Muscle of back (tissue), 13 donors: Measurements from ENCODE around the gene SMLR1. TPM values are rescaled to one million over a fixed set of nuclear protein-coding genes. Genes with fewer than 3 reads are reported as not detected.
"Not testable (repeated sequence)": the region's sequence is repeated elsewhere in the genome, so short reads cannot be mapped to it uniquely, and the experiment has no call there.

Source experiments
- DNase-seq, 3 donors: peaks; one replicate each; pipeline versions ENCODE4 v3.0.0 to v3.0.0-alpha.2; 2013
- long read RNA-seq, 9 donors: transcript quantifications; one replicate each; lab custom pipeline, GENCODE V29; 2026
- polyA plus RNA-seq, 10 donors: library from polyadenylated mRNA; unstranded; fragments of 120-200 nt; gene quantifications; one replicate each; pipeline ENCODE4 v1.2.1, GENCODE V29; 2013; ENCODE audit not compliant: insufficient read length in 10 of 10

The SMLR1 gene
- polyA plus RNA-seq, result under 1 TPM in 6 of 10 donors, not detected in 4; 0.04 to 0.27 (median 0.16) TPM
- long read RNA-seq, donor 1, result 0 reads
- long read RNA-seq, donor 2, partial matches to known transcripts, result 63 of 63 reads
- long read RNA-seq, donor 2, other reads (novel, unspliced or antisense), result 0 of 63 reads
- long read RNA-seq, donor 3, result 0 reads
- long read RNA-seq, donor 4, result 0 reads
- long read RNA-seq, donor 5, result 0 reads
- long read RNA-seq, donor 6, result 0 reads
- long read RNA-seq, donor 7, result 0 reads
- long read RNA-seq, donor 8, result 0 reads
- long read RNA-seq, donor 9, result 0 reads

DNA sequence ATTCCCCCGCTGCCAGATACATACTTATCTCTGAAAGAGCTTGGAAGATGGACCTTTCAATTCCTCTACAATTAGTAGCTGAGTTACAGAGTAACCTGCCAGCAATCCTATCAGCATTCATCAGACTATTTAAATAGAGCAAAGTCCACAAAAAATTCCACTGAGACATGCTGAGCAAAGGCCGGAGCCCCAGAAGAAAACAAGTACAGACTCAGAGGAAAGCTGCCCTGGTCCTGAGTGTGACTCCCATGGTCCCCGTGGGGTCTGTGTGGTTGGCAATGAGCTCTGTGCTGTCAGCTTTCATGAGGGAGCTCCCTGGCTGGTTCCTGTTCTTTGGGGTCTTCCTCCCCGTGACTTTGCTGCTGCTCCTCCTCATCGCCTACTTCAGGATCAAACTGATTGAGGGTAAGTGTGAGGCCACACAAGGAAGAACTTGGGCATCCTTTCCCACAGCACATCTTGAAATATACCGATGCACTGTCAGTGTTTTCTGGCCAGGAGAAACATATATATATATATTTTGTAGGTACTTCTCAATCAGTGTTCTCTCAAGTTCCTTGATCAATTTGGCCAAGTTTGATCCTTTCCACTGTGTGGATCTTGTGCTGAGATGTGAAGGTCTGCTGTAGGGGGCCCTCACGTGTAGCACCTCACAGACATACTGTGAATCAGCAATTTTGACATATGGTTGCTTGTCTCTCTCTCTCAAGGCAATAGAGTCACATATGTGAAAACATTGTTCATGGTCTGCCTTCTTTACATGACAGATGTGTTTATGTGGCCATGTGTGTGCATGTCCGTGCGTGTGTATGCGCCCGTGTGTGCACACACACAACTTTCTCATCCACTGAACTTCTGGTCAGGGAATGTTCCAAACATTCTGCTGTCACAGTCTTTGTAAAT is at the start of gene SMLR1:
Gene SMLR1, plus strand, starts transcription at position 160 of the 903 bp plus-strand sequence. Its CDS starts 8 bp downstream, at position 168.
- no peak for DNase-seq

DNA sequence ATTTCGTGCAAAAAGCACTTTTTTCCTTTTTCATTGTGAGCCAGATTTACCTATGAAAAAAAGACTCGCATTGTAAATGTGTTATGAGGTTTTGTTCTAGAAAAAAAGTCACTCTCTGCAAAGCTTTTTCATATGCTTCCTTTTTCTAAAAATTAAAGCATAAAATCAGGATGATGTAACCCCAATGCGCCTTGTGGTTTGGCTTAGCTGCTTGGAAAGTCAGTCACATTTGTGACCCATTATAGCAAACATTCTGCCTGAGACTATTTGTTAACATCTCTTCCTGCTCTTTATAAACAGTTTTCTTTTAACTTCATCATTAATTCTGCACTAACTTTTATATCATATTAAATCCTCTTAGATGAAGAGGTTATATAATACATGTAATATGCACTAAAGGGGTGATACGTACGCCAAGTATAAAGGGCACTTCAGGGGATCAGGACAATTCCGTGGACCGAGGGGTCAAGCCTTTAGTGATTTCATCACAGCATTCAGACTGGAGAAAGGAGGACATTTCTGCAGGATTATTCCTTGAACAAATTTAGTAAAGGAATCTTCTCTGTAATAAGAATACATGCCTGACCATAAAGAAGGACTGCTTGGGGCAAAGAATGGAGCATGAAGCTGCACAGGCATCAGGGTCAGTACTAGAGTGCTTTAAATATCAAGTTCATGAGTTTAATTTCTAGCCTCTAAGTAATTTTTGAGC is 48.1 kb upstream of the SMLR1 start:
- peak; percentile 61 to 87 (median 83) for DNase-seq

- no peak for DNase-seq
These were observed 47.6 kb upstream of the SMLR1 start for GRCh38 chr6:130779658-130780033.

GRCh38 chr6:130780122-130780521 is 47.1 kb upstream of the SMLR1 start:
- peak in 1 of 3 donors; percentile 57 for DNase-seq

DNA sequence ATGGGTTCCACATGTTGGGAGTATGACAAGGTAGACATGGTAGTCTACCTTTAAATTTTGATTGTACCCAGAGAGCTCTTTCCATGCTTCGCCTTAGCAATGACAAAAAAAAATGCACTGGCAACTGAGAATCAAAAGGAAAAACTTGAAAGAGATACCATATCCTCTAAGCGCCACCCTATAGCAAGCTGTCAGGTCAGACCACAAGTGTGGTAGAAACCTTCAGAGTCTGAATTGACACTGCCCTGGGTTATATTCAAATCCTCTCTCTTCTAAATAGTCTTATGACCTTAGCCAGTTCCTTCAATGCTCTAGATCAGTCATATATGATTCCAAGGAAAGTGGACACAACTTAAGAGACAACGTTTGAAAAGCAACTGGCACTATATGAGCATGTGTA is 45.6 kb upstream of the SMLR1 start:
- DNase-seq, result no peak

DNA sequence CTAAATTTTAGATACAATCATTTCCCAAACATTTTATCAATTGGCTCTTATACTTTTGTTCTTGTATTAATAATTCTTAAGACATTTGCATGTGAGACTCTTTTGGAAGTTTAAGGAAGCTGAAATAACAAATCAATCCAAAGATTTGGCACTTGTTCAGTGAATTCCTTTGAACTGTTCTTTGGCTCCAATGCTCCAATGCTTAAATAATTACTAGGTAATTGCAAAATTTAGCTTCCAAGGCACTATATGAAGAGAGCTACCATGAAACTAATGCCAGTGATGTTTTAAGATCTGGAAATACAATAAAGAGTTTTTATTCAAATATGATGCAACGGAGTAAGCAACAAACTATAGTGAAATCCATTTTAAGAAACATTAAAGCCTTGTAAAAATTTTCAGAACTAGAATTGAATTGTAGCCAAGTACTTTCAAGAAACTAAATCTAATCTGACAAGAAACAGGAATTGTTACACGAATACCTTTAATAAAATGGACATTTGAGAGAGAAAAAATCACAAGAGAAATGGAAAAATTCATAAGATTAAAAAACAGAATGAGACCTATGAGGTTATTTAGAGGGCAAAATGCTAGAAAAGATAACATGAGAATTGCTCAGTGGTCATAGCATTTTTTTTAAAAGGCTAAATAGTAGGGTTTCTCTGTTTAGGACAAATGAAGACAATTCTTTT is 43.6 kb upstream of the SMLR1 start:
- DNase-seq, result peak in 1 of 3 donors; percentile 11

- DNase-seq, result no peak
These were observed 39.3 kb upstream of the SMLR1 start for GRCh38 chr6:130787726-130788500.

DNA sequence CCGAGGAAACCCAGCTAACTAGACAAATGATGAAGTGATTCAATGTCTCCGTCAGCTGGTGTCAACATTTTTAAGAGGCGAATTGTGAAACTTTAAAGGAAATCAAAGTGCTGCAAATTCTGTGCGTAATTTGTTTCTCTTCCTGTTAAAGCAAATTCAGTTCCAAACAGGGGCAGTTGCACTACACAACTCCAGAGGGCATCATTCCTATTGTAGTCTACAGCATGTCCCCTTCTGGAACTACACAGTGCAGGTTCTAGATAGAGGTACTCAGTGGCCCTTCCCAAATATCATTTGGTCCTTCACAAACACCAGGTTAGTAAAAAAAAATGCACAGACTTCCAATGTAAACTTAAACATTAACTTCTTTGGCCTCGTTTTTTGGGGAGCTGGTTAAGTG is 38.3 kb upstream of the SMLR1 start:
- no peak for DNase-seq

DNA sequence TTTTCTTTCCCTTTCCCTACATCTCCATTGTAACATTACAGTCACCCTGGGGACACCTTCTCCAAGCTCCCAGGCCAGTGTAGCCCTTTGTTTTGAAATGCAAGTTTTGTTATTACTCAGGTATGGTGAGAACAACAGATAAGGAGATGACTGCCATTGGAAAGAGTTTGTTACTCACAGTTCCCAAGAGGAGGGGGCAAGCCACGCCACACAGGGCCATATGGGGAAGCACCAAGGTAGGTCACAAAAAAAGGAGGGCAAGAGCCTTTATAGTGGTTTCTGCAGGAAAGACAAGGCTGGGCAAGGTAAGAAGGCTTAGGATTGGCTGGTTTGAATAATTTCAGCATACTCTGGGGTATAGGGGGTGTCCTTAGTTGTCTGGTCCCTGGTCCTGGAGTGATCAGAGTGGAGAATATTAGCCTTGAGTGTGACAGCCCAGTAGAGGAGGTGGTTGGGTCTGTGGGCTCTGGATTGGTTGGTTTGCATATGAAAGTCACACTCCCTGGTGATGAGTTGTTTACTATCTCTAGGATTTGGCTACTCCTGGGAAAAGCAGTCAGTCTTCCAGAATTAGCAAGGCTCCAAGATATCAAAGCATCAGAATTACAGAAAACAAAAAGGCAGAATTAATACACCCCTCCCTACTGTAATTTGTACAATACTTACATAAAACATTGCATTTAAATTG is 33.1 kb upstream of the SMLR1 start:
- DNase-seq, result no peak

DNA sequence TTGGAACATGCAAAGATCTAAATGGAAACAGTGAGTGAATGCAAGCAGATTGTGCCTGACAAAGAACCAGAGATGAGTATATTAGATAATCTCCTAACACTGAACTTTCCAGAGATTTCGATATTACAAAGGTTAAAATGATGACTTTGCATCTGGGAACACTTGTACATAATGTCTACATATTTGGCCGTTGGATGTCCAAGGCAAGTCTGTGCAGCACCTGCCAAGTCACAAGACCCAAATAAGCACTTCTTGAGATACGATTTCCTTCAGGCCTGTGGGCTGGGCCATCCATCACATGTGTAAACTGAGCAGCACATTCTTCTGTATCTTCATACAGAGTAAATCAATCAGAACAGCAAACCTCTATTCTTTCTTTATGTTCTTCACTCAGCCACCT is 32.5 kb upstream of the SMLR1 start:
- DNase-seq, result peak; percentile 17 to 54 (median 41)

- peak; percentile 25 to 80 (median 51) for DNase-seq
These were observed 30.8 kb upstream of the SMLR1 start for GRCh38 chr6:130796313-130796905.

GRCh38 chr6:130797061-130797460 is 30.1 kb upstream of the SMLR1 start:
- DNase-seq, result no peak

GRCh38 chr6:130801368-130801767 is 25.8 kb upstream of the SMLR1 start:
- not testable (repeated sequence) for DNase-seq

GRCh38 chr6:130810307-130811030 is 16.7 kb upstream of the SMLR1 start:
- DNase-seq, result peak in 1 of 3 donors; percentile 19

GRCh38 chr6:130811932-130812331 is 15.3 kb upstream of the SMLR1 start:
- no peak for DNase-seq

GRCh38 chr6:130814506-130814905 is 12.7 kb upstream of the SMLR1 start:
- DNase-seq, result no peak

GRCh38 chr6:130815200-130816071 is 11.8 kb upstream of the SMLR1 start:
- DNase-seq, result no peak

DNA sequence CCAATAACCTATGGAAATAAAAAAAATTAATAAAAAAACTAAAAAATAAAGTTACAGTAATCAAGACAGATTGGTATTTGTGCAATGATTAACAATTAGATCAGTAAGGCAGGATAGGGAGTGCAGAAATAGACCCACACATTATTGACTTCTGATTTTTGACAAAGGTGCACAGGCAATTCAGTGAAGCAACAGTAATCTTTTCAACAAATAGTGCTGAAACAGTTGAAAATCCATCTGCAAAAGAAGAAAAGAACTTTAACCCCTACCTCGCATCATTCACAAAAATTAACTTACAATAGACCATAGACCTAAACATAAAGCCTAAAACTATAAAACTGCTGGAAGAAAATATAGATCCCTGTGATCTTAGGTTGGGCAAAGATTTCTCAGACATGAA is 4.5 kb upstream of the SMLR1 start:
- no peak for DNase-seq
